Measurements from ENCODE around the gene AUTS2.

AUTS2 gene

GRCh38 chr7:69599955-69600709 is 1.9 kb downstream of the AUTS2 start:
- peak; percentile 71 for DNase-seq

DNA sequence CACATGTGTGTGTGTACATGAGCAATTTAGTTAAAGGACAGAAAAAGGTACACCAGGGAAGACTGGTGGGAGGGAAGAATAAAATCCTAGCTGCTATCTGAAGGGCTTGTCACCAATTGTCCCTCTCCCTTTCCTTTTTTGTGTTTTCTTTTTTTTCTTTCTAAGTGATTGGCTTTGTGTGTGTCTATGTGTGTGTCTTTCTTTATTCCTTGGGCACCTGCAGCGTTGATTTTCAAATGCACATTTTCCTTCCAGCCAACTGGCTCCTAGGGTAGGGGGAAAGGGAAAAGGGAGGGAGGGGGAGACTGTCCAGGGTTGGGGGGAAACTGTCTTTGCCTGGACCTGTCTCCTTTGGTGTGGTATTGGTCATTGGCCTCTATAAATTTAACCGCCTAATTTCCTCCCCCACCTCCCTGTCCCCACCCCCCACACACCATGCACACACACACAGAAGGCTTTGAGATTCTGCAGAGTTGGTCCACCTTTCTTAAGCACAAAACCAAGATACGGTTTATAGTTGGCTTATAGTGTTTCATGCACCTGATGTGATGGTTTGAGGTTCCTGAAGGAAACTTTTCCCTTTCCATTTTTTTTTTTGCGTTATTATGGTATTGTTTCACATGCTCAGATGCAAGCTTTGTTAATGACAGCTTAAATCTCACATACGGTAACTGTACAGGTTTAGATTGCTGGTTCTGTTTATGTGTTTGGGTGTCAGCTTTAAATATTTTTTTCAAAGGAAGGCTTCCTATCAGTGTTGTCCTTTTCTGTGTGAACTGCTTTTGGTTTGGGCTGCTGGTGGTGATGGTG is 2.6 kb downstream of the AUTS2 start:
- no peak for DNase-seq

DNA sequence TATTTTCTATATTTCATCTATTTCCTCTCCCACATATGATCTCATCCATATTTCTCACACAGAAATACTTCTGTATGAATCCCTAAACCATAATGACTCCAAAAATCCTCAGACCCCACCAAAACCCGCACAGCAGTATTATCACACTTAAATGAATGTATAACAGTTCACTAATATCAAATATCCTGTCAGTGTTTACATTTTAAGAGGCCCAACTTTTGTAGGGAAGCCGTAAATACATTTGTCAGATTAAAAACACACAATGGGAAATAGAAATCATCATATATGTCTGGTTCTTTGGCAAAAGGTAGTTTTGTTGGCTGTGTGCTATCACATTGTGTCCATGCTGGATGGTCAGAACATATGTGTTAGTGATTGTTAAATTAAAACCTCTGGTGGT is 4.2 kb downstream of the AUTS2 start:
- no peak for DNase-seq

- no peak for DNase-seq
Measured at GRCh38 chr7:69603351-69603750, 5.1 kb downstream of the AUTS2 start.

GRCh38 chr7:69603937-69604494 is 5.7 kb downstream of the AUTS2 start:
- DNase-seq: no peak

DNA sequence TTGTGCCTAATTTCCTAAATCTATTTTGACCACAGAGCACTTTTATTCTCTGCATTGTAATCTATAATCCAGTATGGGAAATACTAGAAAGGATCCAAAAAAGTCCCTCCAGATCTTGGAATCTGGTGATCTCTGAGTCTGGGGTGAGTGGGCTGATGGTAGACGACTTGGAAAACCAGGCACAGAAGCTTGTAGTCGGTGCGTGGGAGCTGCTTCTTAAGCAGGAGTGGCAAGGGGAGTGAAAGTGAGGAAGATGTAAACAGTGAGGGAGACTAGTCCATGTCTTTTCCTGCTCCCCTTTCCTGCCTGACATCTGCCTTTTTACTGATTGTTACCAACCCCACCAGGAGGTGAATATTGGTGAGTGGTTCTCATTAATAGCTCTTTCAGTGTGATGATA is 6.8 kb downstream of the AUTS2 start:
- no peak for DNase-seq

GRCh38 chr7:69605546-69605945 is 7.3 kb downstream of the AUTS2 start:
- no peak for DNase-seq

DNA sequence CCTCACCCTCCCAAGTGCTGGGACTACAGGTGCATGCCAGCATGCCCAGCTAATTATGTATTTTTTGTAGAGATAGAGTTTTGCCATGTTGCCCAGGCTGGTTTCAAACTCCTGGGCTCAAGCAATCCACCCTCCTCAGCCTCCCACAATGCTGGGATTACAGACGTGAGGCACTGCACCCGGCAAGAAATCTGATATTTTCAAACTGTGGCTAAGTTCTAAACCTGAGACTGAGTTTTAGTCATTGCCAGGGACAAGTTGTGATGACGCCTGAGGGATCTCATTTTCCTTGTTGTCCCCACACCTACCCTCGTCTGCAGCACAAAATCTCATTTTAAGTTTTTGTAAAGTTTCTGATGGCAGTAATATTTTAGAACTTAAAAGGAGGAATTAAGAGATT is 9.8 kb downstream of the AUTS2 start:
- no peak for DNase-seq

- DNase-seq: no peak
Measured at GRCh38 chr7:69608878-69609277, 10.6 kb downstream of the AUTS2 start.

DNA sequence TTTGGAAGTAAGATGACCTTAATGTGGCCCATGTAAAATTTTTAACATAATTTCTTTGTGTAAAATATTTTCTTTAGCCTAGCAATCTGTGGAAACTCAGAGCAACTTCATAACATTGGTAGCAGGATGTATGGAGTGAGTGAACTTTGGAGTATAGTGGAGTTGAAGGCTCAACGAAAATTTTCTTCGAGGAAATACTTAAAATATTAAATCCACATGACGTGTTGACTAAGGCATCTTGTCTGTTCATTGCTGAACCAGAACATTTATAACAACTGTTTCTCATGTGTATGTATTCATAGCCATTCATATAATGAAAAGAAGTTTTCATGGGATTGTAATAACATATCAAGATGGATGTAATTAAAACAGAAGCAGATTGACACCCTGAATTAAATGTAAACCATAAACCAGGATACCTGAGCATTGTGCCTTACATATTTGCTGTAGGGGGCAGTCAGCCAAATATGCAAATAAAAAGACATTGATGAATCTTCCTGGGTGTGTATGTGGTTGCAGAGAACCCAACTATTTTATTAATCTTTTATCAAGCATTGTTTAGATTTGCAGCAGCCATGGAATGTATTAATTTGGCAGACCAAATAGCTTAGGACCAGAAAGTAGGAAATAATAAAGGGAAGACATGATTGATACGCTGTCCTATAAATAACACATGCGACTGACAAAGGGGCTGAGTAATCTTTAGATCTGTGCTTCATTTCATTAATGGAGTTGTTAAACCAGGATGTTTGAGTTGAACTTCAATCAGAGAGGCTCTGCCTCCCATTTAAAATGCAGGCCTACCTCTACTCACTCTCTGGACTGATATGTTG is 11.5 kb downstream of the AUTS2 start:
- no peak for DNase-seq

GRCh38 chr7:69610374-69611084 is 12.3 kb downstream of the AUTS2 start:
- no peak for DNase-seq

- DNase-seq: no peak
Measured at GRCh38 chr7:69612981-69613380, 14.7 kb downstream of the AUTS2 start.

- DNase-seq: no peak
Measured at GRCh38 chr7:69613846-69614245, 15.6 kb downstream of the AUTS2 start.

- DNase-seq: no peak
Measured at GRCh38 chr7:69615685-69616084, 17.4 kb downstream of the AUTS2 start.

GRCh38 chr7:69617364-69617763 is 19.1 kb downstream of the AUTS2 start:
- no peak for DNase-seq

- no peak for DNase-seq
Measured at GRCh38 chr7:69619054-69619453, 20.8 kb downstream of the AUTS2 start.

- DNase-seq: no peak
Measured at GRCh38 chr7:69619635-69620034, 21.4 kb downstream of the AUTS2 start.

- DNase-seq: no peak
Measured at GRCh38 chr7:69620063-69620462, 21.8 kb downstream of the AUTS2 start.

- DNase-seq: no peak
Measured at GRCh38 chr7:69620650-69621049, 22.4 kb downstream of the AUTS2 start.

- no peak for DNase-seq
Measured at GRCh38 chr7:69622014-69622835, 23.9 kb downstream of the AUTS2 start.

GRCh38 chr7:69622960-69623359 is 24.7 kb downstream of the AUTS2 start:
- DNase-seq: no peak
